IMR-90 (cell line): ENCODE results near the gene LTN1. TPM values are rescaled to one million over a fixed set of nuclear protein-coding genes. Genes with fewer than 3 reads are reported as not detected.

ENCODE experiments used
- ATAC-seq: fragments of 200-7000 bp; cut with Tn5 transposase; 2 replicates; pipeline ENCODE4 v1.9.1; 2020; ENCODE audit warnings: low read depth, mild to moderate bottlenecking, moderate library complexity
- BruUV-seq: library from RNA; stranded (reverse); fragments of 400-500 nt; replicated peaks from 2 replicates; lab custom pipeline; 2021; lab: Mats Ljungman, UMichigan
- CTCF ChIA-PET: fragments of 300-600 bp; formaldehyde crosslinking; extraction: SDS; loops from one replicate; lab custom pipeline; 2021; ENCODE audit warnings: antibody characterized with exemption; lab: Yijun Ruan, JAX
- POLR2A ChIA-PET: fragments of 300-600 bp; sonication (Branson Sonifier 250); formaldehyde crosslinking; loops from one replicate; lab custom pipeline; 2022; ENCODE audit warnings: antibody characterized with exemption; ENCODE audit not compliant: unreplicated experiment; lab: Charles Lee
- DNase-seq: peaks from one replicate; pipeline ENCODE4 v3.0.0; 2013
- H2AFZ ChIP-seq: replicated peaks from 2 replicates; pipeline ENCODE3; 2013; ENCODE audit warnings: low read length, mild to moderate bottlenecking; ENCODE audit not compliant: poor library complexity
- H2AK5ac ChIP-seq: 2 replicates; pipeline ENCODE4 v1.6.1; 2013; ENCODE audit warnings: low read depth, low read length, inconsistent platforms
- H2AK9ac ChIP-seq: replicated peaks from 2 replicates; pipeline ENCODE3; 2013; ENCODE audit warnings: mild to moderate bottlenecking, low read depth, low read length, moderate library complexity; ENCODE audit not compliant: poor library complexity
- H2BK120ac ChIP-seq: 2 replicates; pipeline ENCODE4 v1.6.1; 2013; ENCODE audit warnings: low read depth, low read length, inconsistent platforms
- H2BK15ac ChIP-seq: 3 replicates; pipeline ENCODE4 v1.6.1; 2013; ENCODE audit warnings: low read depth, low read length, inconsistent platforms
- H2BK20ac ChIP-seq: 2 replicates; pipeline ENCODE4 v1.6.1; 2013; ENCODE audit warnings: low read depth, mild to moderate bottlenecking, inconsistent platforms, low read length, moderate library complexity
- H2BK5ac ChIP-seq: 2 replicates; pipeline ENCODE4 v1.6.1; 2013; ENCODE audit warnings: mild to moderate bottlenecking, low read depth, low read length, inconsistent platforms; ENCODE audit not compliant: poor library complexity, severe bottlenecking
- H3K14ac ChIP-seq: replicated peaks from 2 replicates; pipeline ENCODE4 v1.6.1; 2013; ENCODE audit warnings: low read depth, low read length, inconsistent platforms
- H3K18ac ChIP-seq: 2 replicates; pipeline ENCODE4 v1.6.1; 2013; ENCODE audit warnings: low read depth, low read length, control low read depth
- H3K23ac ChIP-seq: 2 replicates; pipeline ENCODE4 v1.6.1; 2013; ENCODE audit warnings: low read depth, low read length, inconsistent platforms
- H3K27ac ChIP-seq: 2 replicates; pipeline ENCODE4 v1.5.1; 2013; ENCODE audit warnings: mild to moderate bottlenecking, control low read depth, low read length; ENCODE audit not compliant: insufficient read depth
- H3K27me3 ChIP-seq: 2 replicates; pipeline ENCODE4 v1.6.1; 2013; ENCODE audit warnings: low read length; ENCODE audit not compliant: control insufficient read depth, insufficient read depth
- H3K36me3 ChIP-seq: 2 replicates; pipeline ENCODE4 v1.6.1; 2013; ENCODE audit warnings: low read length, mixed read lengths; ENCODE audit not compliant: control insufficient read depth, insufficient read depth
- H3K4ac ChIP-seq: 2 replicates; pipeline ENCODE4 v1.6.1; 2013; ENCODE audit warnings: low read depth, low read length, inconsistent platforms
- H3K4me1 ChIP-seq: 2 replicates; pipeline ENCODE4 v1.6.1; 2013; ENCODE audit warnings: low read length, mixed read lengths; ENCODE audit not compliant: control insufficient read depth, insufficient read depth
- H3K4me2 ChIP-seq: 2 replicates; pipeline ENCODE4 v1.6.1; 2013; ENCODE audit warnings: low read depth, mild to moderate bottlenecking, control low read depth, low read length, moderate library complexity
- H3K4me3 ChIP-seq: 2 replicates; pipeline ENCODE4 v1.5.1; 2013; ENCODE audit warnings: low read depth, mild to moderate bottlenecking, control low read depth, low read length, moderate library complexity; ENCODE audit not compliant: insufficient read depth
- H3K56ac ChIP-seq: 2 replicates; pipeline ENCODE4 v1.6.1; 2013; ENCODE audit warnings: low read length, inconsistent platforms; ENCODE audit not compliant: insufficient read depth; ENCODE audit errors: extremely low read depth
- H3K79me1 ChIP-seq, 2 experiments: 2 replicates each; pipeline ENCODE4 v1.6.1; 2013; ENCODE audit warnings: low read length in 2 of 2, inconsistent platforms in 1 of 2, low read depth in 1 of 2
- H3K9ac ChIP-seq: 2 replicates; pipeline ENCODE4 v1.6.1; 2013; ENCODE audit warnings: low read depth, low read length, control low read depth
- H3K9me1 ChIP-seq: 2 replicates; pipeline ENCODE4 v1.6.1; 2013; ENCODE audit warnings: low read length, inconsistent platforms; ENCODE audit not compliant: insufficient read depth
- H3K9me3 ChIP-seq: 2 replicates; pipeline ENCODE4 v1.6.1; 2013; ENCODE audit warnings: low read length; ENCODE audit not compliant: control insufficient read depth, insufficient read depth
- H4K20me1 ChIP-seq: 2 replicates; pipeline ENCODE4 v1.6.1; 2013; ENCODE audit warnings: low read length, inconsistent platforms; ENCODE audit not compliant: insufficient read depth
- H4K5ac ChIP-seq: 2 replicates; pipeline ENCODE4 v1.6.1; 2013; ENCODE audit warnings: mild to moderate bottlenecking, low read depth, low read length, control low read depth
- H4K8ac ChIP-seq, 2 experiments: 2 replicates each; pipeline ENCODE4 v1.6.1; 2013; ENCODE audit warnings: low read depth in 2 of 2, low read length in 2 of 2, control low read depth in 1 of 2, inconsistent platforms in 1 of 2
- H4K91ac ChIP-seq: 2 replicates; pipeline ENCODE4 v1.6.1; 2013; ENCODE audit warnings: low read depth, low read length, inconsistent platforms; ENCODE audit not compliant: insufficient read depth
- BHLHE40 ChIP-seq: fragments of 150-350 bp; IDR thresholded peaks from 2 replicates; pipeline ENCODE4 v1.6.1; 2016; ENCODE audit warnings: mild to moderate bottlenecking, low read depth, low read length
- CEBPB ChIP-seq: IDR thresholded peaks from 2 replicates; pipeline ENCODE4 v1.6.1; 2012; ENCODE audit warnings: low read depth, low read length, improper control_type of control experiment
- CHD1 ChIP-seq: IDR thresholded peaks from 2 replicates; pipeline ENCODE4 v1.6.1; 2012; ENCODE audit warnings: low read depth, low read length, improper control_type of control experiment
- FOS ChIP-seq: fragments of 150-350 bp; IDR thresholded peaks from 2 replicates; pipeline ENCODE4 v1.6.1; 2016; ENCODE audit warnings: low read depth, low read length
- MAFK ChIP-seq: IDR thresholded peaks from 2 replicates; pipeline ENCODE4 v1.6.1; 2012; ENCODE audit warnings: low read depth, low read length, improper control_type of control experiment
- MAZ ChIP-seq: IDR thresholded peaks from 2 replicates; pipeline ENCODE4 v1.6.1; 2012; ENCODE audit warnings: low read depth, mild to moderate bottlenecking, low read length, improper control_type of control experiment, moderate library complexity, borderline replicate concordance
- MXI1 ChIP-seq: IDR thresholded peaks from 2 replicates; pipeline ENCODE4 v1.6.1; 2012; ENCODE audit warnings: low read depth, mild to moderate bottlenecking, low read length, moderate library complexity, borderline replicate concordance
- NFE2L2 ChIP-seq: fragments of 150-350 bp; IDR thresholded peaks from 2 replicates; pipeline ENCODE4 v1.6.1; 2016; ENCODE audit warnings: low read depth, mild to moderate bottlenecking, low read length
- POLR2A ChIP-seq: IDR thresholded peaks from 2 replicates; pipeline ENCODE4 v1.6.1; 2012; ENCODE audit warnings: mild to moderate bottlenecking, low read depth, low read length
- RAD21 ChIP-seq: IDR thresholded peaks from 2 replicates; pipeline ENCODE4 v1.6.1; 2012; ENCODE audit warnings: low read length, improper control_type of control experiment
- RCOR1 ChIP-seq: IDR thresholded peaks from 2 replicates; pipeline ENCODE4 v1.6.1; 2012; ENCODE audit warnings: mild to moderate bottlenecking, low read length, improper control_type of control experiment; ENCODE audit not compliant: insufficient replicate concordance
- RFX5 ChIP-seq: IDR thresholded peaks from 2 replicates; pipeline ENCODE4 v1.8.0; 2012; ENCODE audit warnings: low read depth, mild to moderate bottlenecking, low read length, moderate library complexity
- SMC3 ChIP-seq: fragments of 150-350 bp; IDR thresholded peaks from 2 replicates; pipeline ENCODE4 v1.6.1; 2016; ENCODE audit warnings: low read depth, mild to moderate bottlenecking, antibody characterized with exemption, low read length, moderate library complexity
- WGBS, 2 experiments: methylation state at CpG; one replicate each; pipeline versions ENCODE4 v1.1.5 to v1.1.7; 2013; ENCODE audit warnings: missing lambda C conversion rate in 2 of 2; ENCODE audit not compliant: insufficient read length in 1 of 2; ENCODE audit errors: extremely low coverage in 2 of 2; 5-methylcytosine and 5-hydroxymethylcytosine counted together
- dilution Hi-C: fragments of 300-500 bp; cut with HindIII; formaldehyde crosslinking; loops from one replicate; pipeline ENCODE4 v1.14.3; 2018; ENCODE audit warnings: low sequenced_read_pairs; ENCODE audit not compliant: unreplicated experiment
- in situ Hi-C: fragments of 300-500 bp; cut with MboI; formaldehyde crosslinking; loops from 3 replicates; pipeline ENCODE4 v1.14.3; 2019; ENCODE audit warnings: low sequenced_read_pairs, inconsistent platforms, mixed read lengths
- intact Hi-C: fragments of 100-400 bp; cut with micrococcal nuclease; formaldehyde crosslinking; loops from 2 replicates; pipeline ENCODE4 v1.10.0; 2022
- polyA plus RNA-seq, 3 experiments: library from polyadenylated mRNA; depleted of rRNA; stranded (reverse); fragments of >200 nt; gene quantifications; 2 replicates each; pipeline ENCODE4 v1.2.3, GENCODE V29; 2012; ENCODE audit warnings: low replicate concordance in 1 of 3
- total RNA-seq: library from RNA; depleted of rRNA; stranded (reverse); fragments of >200 nt; gene quantifications from 2 replicates; pipeline ENCODE4 v1.2.3, GENCODE V29; 2012
- TF ChIP-seq, protein P1 (sequence below): fragments of 150-350 bp; IDR thresholded peaks from 2 replicates; pipeline ENCODE4 v1.6.1; 2016; ENCODE audit warnings: low read depth, mild to moderate bottlenecking, low read length, moderate library complexity, borderline replicate concordance
- TF ChIP-seq, protein P2 (sequence below): conservative IDR thresholded peaks from 2 replicates; pipeline ENCODE4 v1.5.1; 2012; ENCODE audit warnings: mild to moderate bottlenecking, low read depth, low read length, improper control_type of control experiment

The LTN1 gene
- total and polyA plus RNA-seq, 2 of the 4 experiments (the other 2 are of a cell fraction): 6.7 to 35.5 TPM

DNA sequence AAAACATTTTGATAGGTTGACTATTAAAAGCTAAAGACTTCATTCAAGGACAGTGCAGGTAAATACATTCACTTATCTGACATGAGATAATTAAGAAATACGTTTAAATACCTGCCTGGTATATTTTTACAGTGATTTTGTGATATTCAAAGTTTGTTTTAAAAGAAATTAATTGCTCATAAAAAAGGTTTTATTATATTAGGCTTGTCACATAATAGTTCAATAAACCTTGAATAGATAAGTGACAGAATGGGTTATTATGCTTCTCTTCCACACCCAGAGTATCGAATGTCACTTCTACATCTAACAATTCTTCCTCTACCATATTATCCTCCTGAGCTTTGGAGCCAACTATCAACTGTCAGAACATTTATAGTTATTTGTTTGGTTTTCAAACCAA is 60.0 kb downstream of the LTN1 start:
- in situ Hi-C loops (loop anchor here (10.0 to 25.0 kb wide), 4 partner anchors 138 to 1220 kb away; no protein-coding TSS in a partner anchor), dilution Hi-C loops (no loop called here), intact Hi-C loops (no loop called here)
- Histone ChIP-seq H4K91ac (no peak overlapping the region), H4K5ac (no peak overlapping the region), H4K8ac (no peak overlapping the region), H3K56ac (no peak overlapping the region), H3K23ac (no peak overlapping the region), H3K18ac (no peak overlapping the region), H2AK5ac (no peak overlapping the region), H3K36me3 (peaks cover 15% of the 10 kb centered on the region), H3K4ac (no peak overlapping the region), H2BK15ac (no peak overlapping the region), H3K4me2 (no peak overlapping the region), H2AK9ac (no peak overlapping the region), H3K14ac (no peak overlapping the region), H4K20me1 (no peaks in the 10 kb centered on the region), H2BK20ac (no peak overlapping the region), H3K9me1 (no peaks in the 10 kb centered on the region), H2AFZ (no peak overlapping the region), H3K79me1 (no peaks in the 10 kb centered on the region), H3K27ac (no peak overlapping the region), H2BK120ac (no peak overlapping the region), H3K9ac (no peak overlapping the region), H3K27me3 (no peaks in the 10 kb centered on the region), H3K9me3 (no peaks in the 10 kb centered on the region), H3K4me1 (no peaks in the 10 kb centered on the region), H3K4me3 (no peak overlapping the region), H2BK5ac (no peak overlapping the region)
- TF ChIP-seq MAFK (no peak), CEBPB (no peak), BHLHE40 (no peak), RAD21 (no peak), RFX5 (no peak), MXI1 (no peak), CHD1 (no peak), RCOR1 (no peak), SMC3 (no peak), POLR2A (no peak), FOS (no peak), NFE2L2 (no peak), MAZ (no peak)
- TF ChIP-seq, protein P1, sequence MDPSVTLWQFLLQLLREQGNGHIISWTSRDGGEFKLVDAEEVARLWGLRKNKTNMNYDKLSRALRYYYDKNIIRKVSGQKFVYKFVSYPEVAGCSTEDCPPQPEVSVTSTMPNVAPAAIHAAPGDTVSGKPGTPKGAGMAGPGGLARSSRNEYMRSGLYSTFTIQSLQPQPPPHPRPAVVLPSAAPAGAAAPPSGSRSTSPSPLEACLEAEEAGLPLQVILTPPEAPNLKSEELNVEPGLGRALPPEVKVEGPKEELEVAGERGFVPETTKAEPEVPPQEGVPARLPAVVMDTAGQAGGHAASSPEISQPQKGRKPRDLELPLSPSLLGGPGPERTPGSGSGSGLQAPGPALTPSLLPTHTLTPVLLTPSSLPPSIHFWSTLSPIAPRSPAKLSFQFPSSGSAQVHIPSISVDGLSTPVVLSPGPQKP: no peak
- TF ChIP-seq, protein P2, sequence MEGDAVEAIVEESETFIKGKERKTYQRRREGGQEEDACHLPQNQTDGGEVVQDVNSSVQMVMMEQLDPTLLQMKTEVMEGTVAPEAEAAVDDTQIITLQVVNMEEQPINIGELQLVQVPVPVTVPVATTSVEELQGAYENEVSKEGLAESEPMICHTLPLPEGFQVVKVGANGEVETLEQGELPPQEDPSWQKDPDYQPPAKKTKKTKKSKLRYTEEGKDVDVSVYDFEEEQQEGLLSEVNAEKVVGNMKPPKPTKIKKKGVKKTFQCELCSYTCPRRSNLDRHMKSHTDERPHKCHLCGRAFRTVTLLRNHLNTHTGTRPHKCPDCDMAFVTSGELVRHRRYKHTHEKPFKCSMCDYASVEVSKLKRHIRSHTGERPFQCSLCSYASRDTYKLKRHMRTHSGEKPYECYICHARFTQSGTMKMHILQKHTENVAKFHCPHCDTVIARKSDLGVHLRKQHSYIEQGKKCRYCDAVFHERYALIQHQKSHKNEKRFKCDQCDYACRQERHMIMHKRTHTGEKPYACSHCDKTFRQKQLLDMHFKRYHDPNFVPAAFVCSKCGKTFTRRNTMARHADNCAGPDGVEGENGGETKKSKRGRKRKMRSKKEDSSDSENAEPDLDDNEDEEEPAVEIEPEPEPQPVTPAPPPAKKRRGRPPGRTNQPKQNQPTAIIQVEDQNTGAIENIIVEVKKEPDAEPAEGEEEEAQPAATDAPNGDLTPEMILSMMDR: no peak
- ATAC-seq (no peak), DNase-seq (no peak)
- no CpG with 5 or more reads among the region's 2 CpGs for WGBS, 2 experiments
- BruUV-seq: no TSS peak
- ChIA-PET CTCF (no interaction called here), POLR2A (no interaction called here)
